ENCODE data around the gene PRKACA. TPM values are rescaled to one million over a fixed set of nuclear protein-coding genes. Genes with fewer than 3 reads are reported as not detected.

The PRKACA gene
- total and polyA plus RNA-seq, 2 donors (not counting 3 experiments of a cell fraction or from before 2014, with no cell fraction given), result 44.2 to 97.5 TPM

DNA sequence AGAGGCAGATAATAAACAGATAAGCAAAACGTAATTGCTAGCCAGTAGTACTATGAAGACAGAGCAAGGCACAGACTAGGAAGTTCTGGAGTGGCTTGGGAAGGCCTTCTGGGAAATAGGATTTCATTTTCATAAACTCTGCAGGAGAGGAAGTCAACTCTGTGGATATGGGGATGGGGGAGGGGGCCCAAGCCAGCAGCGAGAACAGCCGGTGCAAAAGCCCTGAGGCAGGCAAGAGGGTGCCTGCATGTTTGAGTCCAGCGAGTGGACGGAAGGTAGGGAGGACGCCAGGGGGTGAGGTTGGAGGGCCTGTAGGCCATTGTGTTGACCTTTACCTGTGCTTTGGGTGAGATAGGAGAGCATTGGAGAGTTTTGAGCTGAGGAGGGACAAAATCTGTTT is 27.8 kb upstream of the PRKACA start:
- DNase-seq (ENCODE audit: low read depth, low spot score) (no peak), FAIRE-seq (no peak)
- Histone ChIP-seq H4K20me1 (replicated peaks; ENCODE audit: control insufficient read depth, extremely low read depth, insufficient read depth, low read length) (no peaks in the 10 kb centered on the region), H2AFZ (ENCODE audit: low read depth, low read length) (no peak overlapping the region), H3K9me1 (replicated peaks; ENCODE audit: control insufficient read depth, extremely low read depth, insufficient read depth, low read length) (no peaks in the 10 kb centered on the region), H3K4me1 (ENCODE audit: control insufficient read depth, extremely low read depth, insufficient read depth, low read length) (peaks cover 22% of the 10 kb centered on the region), H3K27ac (ENCODE audit: insufficient read depth, low read depth, low read length) (no peak overlapping the region), H3K27me3 (ENCODE audit: control insufficient read depth in 2 of 2, insufficient read depth in 2 of 2, low read length in 2 of 2) (no peaks in the 10 kb centered on the region), H3K79me2 (ENCODE audit: control insufficient read depth, insufficient read depth, low read length) (no peaks in the 10 kb centered on the region), H3K4me3 (replicated peaks in 1 of 3; ENCODE audit: insufficient read depth in 1 of 3, low read depth in 1 of 3, low read length in 3 of 3) (no peak overlapping the region), H3K4me2 (ENCODE audit: insufficient read depth, low read length) (no peak overlapping the region), H3K36me3 (ENCODE audit: control insufficient read depth in 2 of 2, extremely low read depth in 1 of 2, insufficient read depth in 2 of 2, low read length in 2 of 2) (no peaks in the 10 kb centered on the region), H3K9me3 (replicated peaks; ENCODE audit: control insufficient read depth, insufficient read depth, low read length) (no peaks in the 10 kb centered on the region), H3K9ac (replicated peaks; ENCODE audit: extremely low read depth, insufficient read depth, low read length) (no peak overlapping the region)
- POLR2A ChIA-PET, result interaction anchor here (0.8 kb wide), 1 partner anchor 9 kb away, joined by 3 read pairs; the partner anchor contains the start of gene ASF1B
- intact Hi-C loops (cut with micrococcal nuclease), result loop anchor here (5.0 kb wide), 1 partner anchor 327 kb away; no protein-coding TSS in a partner anchor
- TF ChIP-seq MAX (IDR thresholded peaks at IDR 0.05; ENCODE audit: insufficient read depth, insufficient read length), result no peak
- TF ChIP-seq EZH2 (IDR thresholded peaks at IDR 0.05; ENCODE audit: borderline replicate concordance, low read depth, low read length, severe bottlenecking), result no peak
- no peak for TF ChIP-seq JUN (IDR thresholded peaks at IDR 0.05; ENCODE audit: borderline replicate concordance, insufficient read depth, insufficient read length, low read depth)
- no peak for TF ChIP-seq GATA2 (IDR thresholded peaks at IDR 0.05; ENCODE audit: insufficient read depth, insufficient read length, low read depth, low read length)
- TF ChIP-seq FOS (IDR thresholded peaks at IDR 0.05; ENCODE audit: borderline replicate concordance, insufficient read depth, low read length), result no peak
- TF ChIP-seq CTCF (IDR thresholded peaks at IDR 0.05; ENCODE audit: extremely low read depth in 1 of 2, insufficient read depth in 1 of 2, low read depth in 1 of 2, low read length in 2 of 2), result no peak
- no peak for TF ChIP-seq POLR2AphosphoS5 (IDR thresholded peaks at IDR 0.05; ENCODE audit: insufficient read depth, low read depth, low read length)
- no peak for TF ChIP-seq POLR2A (IDR thresholded peaks at IDR 0.05; ENCODE audit: low read depth, low read length)
- TF ChIP-seq MYC (IDR thresholded peaks at IDR 0.05; ENCODE audit: low read depth, low read length), result no peak
- CTCF ChIA-PET, result interaction anchor here (0.8 to 2.1 kb wide), 4 partner anchors 9 to 334 kb away, joined by 3 to 23 read pairs (median 6); partner anchors contain the start of genes ASF1B and MISP3
- dilution Hi-C loops (cut with MboI; ENCODE audit: extremely low pct_ligation_motif_present, low sequenced_read_pairs), result no loop called here
- no TSS peak for BruUV-seq (replicated peaks)

Measured in endothelial cell of umbilical vein (primary cell).